ENCODE measurements around the gene RXRA.

The RXRA gene

DNA sequence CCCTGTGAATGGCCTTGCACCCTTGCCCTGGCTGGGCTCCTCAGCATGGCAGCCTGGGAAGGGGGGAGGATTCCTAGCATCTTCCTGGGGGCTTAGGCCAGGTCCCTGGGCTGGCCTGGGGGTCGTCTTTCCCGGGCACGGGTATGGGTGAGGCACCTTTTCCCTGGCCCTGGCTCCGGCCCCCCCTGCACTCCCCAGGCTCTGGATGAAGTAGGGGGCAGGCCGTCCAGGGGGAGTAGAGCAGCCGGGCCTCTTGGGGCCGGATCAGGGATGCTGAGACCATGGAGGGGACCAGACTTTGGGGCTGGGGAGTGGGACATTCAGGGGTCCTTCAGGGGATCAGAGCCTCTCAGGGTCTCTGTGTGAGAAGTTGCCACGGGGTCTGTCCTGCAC, 6.6 kb downstream of the RXRA start:
- Histone ChIP-seq H3K27me3 (ENCODE audit: insufficient read depth, low read length) (no peaks in the 10 kb centered on the region), H3K36me3 (ENCODE audit: insufficient read depth, low read length) (no peaks in the 10 kb centered on the region), H3F3A (ENCODE audit: insufficient read depth, low read length) (no peaks in the 10 kb centered on the region), H3K9ac (ENCODE audit: low read length) (no peak overlapping the region), H3K4me1 (ENCODE audit: insufficient read depth, low read length, severe bottlenecking) (peaks cover 6% of the 10 kb centered on the region), H3K9me2 (ENCODE audit: low read depth, low read length) (no peaks in the 10 kb centered on the region), H2AFZ (ENCODE audit: low read length) (no peak overlapping the region), H3K4me3 (ENCODE audit: low read depth, low read length, poor library complexity, severe bottlenecking) (no peak overlapping the region), H3K9me3 (ENCODE audit: low read length) (no peaks in the 10 kb centered on the region), H4K20me1 (ENCODE audit: insufficient read depth, low read length) (no peaks in the 10 kb centered on the region), H3K27ac (ENCODE audit: low read depth, low read length, poor library complexity, severe bottlenecking) (no peak overlapping the region), H3K79me2 (ENCODE audit: insufficient read depth, low read length) (no peaks in the 10 kb centered on the region), H3K4me2 (ENCODE audit: low read length) (no peak overlapping the region)
- no peak for TF ChIP-seq EZH2 (IDR thresholded peaks at IDR 0.05; ENCODE audit: borderline replicate concordance, low read length)
- TF ChIP-seq, protein P1, sequence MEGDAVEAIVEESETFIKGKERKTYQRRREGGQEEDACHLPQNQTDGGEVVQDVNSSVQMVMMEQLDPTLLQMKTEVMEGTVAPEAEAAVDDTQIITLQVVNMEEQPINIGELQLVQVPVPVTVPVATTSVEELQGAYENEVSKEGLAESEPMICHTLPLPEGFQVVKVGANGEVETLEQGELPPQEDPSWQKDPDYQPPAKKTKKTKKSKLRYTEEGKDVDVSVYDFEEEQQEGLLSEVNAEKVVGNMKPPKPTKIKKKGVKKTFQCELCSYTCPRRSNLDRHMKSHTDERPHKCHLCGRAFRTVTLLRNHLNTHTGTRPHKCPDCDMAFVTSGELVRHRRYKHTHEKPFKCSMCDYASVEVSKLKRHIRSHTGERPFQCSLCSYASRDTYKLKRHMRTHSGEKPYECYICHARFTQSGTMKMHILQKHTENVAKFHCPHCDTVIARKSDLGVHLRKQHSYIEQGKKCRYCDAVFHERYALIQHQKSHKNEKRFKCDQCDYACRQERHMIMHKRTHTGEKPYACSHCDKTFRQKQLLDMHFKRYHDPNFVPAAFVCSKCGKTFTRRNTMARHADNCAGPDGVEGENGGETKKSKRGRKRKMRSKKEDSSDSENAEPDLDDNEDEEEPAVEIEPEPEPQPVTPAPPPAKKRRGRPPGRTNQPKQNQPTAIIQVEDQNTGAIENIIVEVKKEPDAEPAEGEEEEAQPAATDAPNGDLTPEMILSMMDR (IDR thresholded peaks at IDR 0.05; ENCODE audit: low read length), result no peak

DNA sequence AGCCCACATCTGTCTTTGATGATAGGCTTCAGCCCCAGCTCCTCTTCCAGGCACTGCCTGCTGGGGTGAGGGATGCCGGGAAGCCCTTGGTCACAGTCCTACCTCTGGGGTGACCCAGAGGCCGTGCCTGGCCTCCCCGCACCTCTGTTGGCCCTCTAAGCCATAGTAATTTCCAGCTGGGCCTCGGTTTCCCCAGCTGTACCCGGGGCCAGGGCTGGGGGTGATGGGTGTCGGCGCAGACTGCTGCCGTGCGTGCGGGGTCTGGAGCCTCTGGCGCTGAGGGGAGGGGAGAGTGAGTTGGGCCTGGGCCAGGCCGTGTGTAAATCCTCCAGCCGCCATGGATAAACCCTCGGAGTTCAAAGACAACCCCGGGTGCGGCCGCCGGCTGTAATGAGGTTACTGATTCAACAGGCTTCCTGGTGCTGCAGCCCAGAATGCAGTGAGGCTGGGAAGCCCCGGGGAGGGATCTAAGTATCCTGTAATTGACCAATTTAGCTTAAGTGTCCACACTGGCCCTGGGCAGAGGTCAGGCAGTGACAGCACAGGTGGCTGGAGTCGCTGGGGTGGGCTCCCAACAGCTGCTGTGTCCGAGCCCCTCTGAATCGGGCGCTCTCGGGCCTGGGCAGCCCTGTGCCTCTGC, 7.1 kb downstream of the RXRA start:
- no peaks in the 10 kb centered on the region for H3K9me3 ChIP-seq (ENCODE audit: low read length)
- no peak overlapping the region for H3K4me2 ChIP-seq (ENCODE audit: low read length)
- no peaks in the 10 kb centered on the region for H3K9me2 ChIP-seq (ENCODE audit: low read depth, low read length)
- H4K20me1 ChIP-seq (ENCODE audit: insufficient read depth, low read length), result no peaks in the 10 kb centered on the region
- no peaks in the 10 kb centered on the region for H3K36me3 ChIP-seq (ENCODE audit: insufficient read depth, low read length)
- no peak overlapping the region for H2AFZ ChIP-seq (ENCODE audit: low read length)
- H3K79me2 ChIP-seq (ENCODE audit: insufficient read depth, low read length), result no peaks in the 10 kb centered on the region
- no peaks in the 10 kb centered on the region; the same call in 1 of the 2 replicates for H3K27me3 ChIP-seq (ENCODE audit: insufficient read depth, low read length)
- H3F3A ChIP-seq (ENCODE audit: insufficient read depth, low read length), result no peaks in the 10 kb centered on the region
- peaks cover 6% of the 10 kb centered on the region for H3K4me1 ChIP-seq (ENCODE audit: insufficient read depth, low read length, severe bottlenecking)
- H3K27ac ChIP-seq (ENCODE audit: low read depth, low read length, poor library complexity, severe bottlenecking), result no peak overlapping the region
- no peak overlapping the region for H3K9ac ChIP-seq (ENCODE audit: low read length)
- H3K4me3 ChIP-seq (ENCODE audit: low read depth, low read length, poor library complexity, severe bottlenecking), result no peak overlapping the region
- TF ChIP-seq EZH2 (IDR thresholded peaks at IDR 0.05; ENCODE audit: borderline replicate concordance, low read length), result no peak
- TF ChIP-seq, protein P1 (IDR thresholded peaks at IDR 0.05; ENCODE audit: low read length), result no peak

GRCh38 chr9:134333874-134334581, 7.8 kb downstream of the RXRA start:
- no peak overlapping the region for H3K4me2 ChIP-seq (ENCODE audit: low read length)
- H3F3A ChIP-seq (ENCODE audit: insufficient read depth, low read length), result no peaks in the 10 kb centered on the region
- H3K4me3 ChIP-seq (ENCODE audit: low read depth, low read length, poor library complexity, severe bottlenecking), result no peak overlapping the region
- no peaks in the 10 kb centered on the region for H4K20me1 ChIP-seq (ENCODE audit: insufficient read depth, low read length)
- no peaks in the 10 kb centered on the region for H3K9me3 ChIP-seq (ENCODE audit: low read length)
- H3K27ac ChIP-seq (ENCODE audit: low read depth, low read length, poor library complexity, severe bottlenecking), result no peak overlapping the region
- no peaks in the 10 kb centered on the region for H3K79me2 ChIP-seq (ENCODE audit: insufficient read depth, low read length)
- no peaks in the 10 kb centered on the region for H3K9me2 ChIP-seq (ENCODE audit: low read depth, low read length)
- TF ChIP-seq EZH2 (IDR thresholded peaks at IDR 0.05; ENCODE audit: borderline replicate concordance, low read length), result no peak
- TF ChIP-seq, protein P1 (IDR thresholded peaks at IDR 0.05; ENCODE audit: low read length), result no peak
- H2AFZ ChIP-seq (ENCODE audit: low read length), result no peak overlapping the region
- H3K27me3 ChIP-seq (ENCODE audit: insufficient read depth, low read length), result no peaks in the 10 kb centered on the region; the same call in 1 of the 2 replicates
- H3K4me1 ChIP-seq (ENCODE audit: insufficient read depth, low read length, severe bottlenecking), result peaks cover 5% of the 10 kb centered on the region
- no peak overlapping the region for H3K9ac ChIP-seq (ENCODE audit: low read length)
- H3K36me3 ChIP-seq (ENCODE audit: insufficient read depth, low read length), result no peaks in the 10 kb centered on the region
